GM12878 (cell line): ENCODE measurements around the gene ZNF324. TPM values are rescaled to one million over a fixed set of nuclear protein-coding genes. Genes with fewer than 3 reads are reported as not detected.

ENCODE experiments used
- ATAC-seq: fragments of 200-7000 bp; cut with Tn5 transposase; 3 replicates; pipeline ENCODE4 v1.9.1; 2020; ENCODE audit warnings: mild to moderate bottlenecking, moderate library complexity
- BruUV-seq: library from RNA; stranded (reverse); fragments of 400-500 nt; replicated peaks from 2 replicates; lab custom pipeline; 2021; lab: Mats Ljungman, UMichigan
- CTCF ChIA-PET: fragments of 300-600 bp; sonication (Branson Sonifier 250); formaldehyde crosslinking; extraction: SDS; loops from one replicate; lab custom pipeline; 2021; ENCODE audit warnings: inconsistent platforms; lab: Yijun Ruan, JAX
- POLR2A ChIA-PET: fragments of 350-600 bp; formaldehyde crosslinking; extraction: SDS; loops from one replicate; lab custom pipeline; 2021; ENCODE audit warnings: inconsistent platforms; lab: Charles Lee
- RAD21 ChIA-PET: fragments of 300-600 bp; sonication (Branson Sonifier 250); formaldehyde crosslinking; loops from one replicate; lab custom pipeline; 2023; ENCODE audit warnings: antibody characterized with exemption; ENCODE audit not compliant: unreplicated experiment; lab: Charles Lee
- SMC1A ChIA-PET: fragments of 300-600 bp; sonication (Branson Sonifier 250); formaldehyde crosslinking; loops from one replicate; lab custom pipeline; 2023; ENCODE audit not compliant: unreplicated experiment, uncharacterized antibody; lab: Charles Lee
- DNase-seq: peaks from one replicate; pipeline ENCODE4 v3.0.0-alpha.2; 2011; ENCODE audit warnings: low read depth, low spot score
- FAIRE-seq: peaks from 3 replicates; lab custom pipeline; 2011; peaks lifted over from hg19 to GRCh38; lab: Jason Lieb, UNC
- H2AFZ ChIP-seq: 2 replicates; pipeline ENCODE4 v1.6.0; 2011; ENCODE audit warnings: low read depth, low read length, control low read depth; ENCODE audit not compliant: control insufficient read depth
- H3K27ac ChIP-seq: 2 replicates; pipeline ENCODE4 v1.5.1; 2011; ENCODE audit warnings: control low read depth; ENCODE audit not compliant: control insufficient read depth, insufficient read depth
- H3K27me3 ChIP-seq, 2 experiments: replicated peaks in 1 of 2; 2 replicates each; pipeline versions ENCODE4 v1.6.0 to v1.6.1; 2011; ENCODE audit warnings: low read length in 1 of 2; ENCODE audit not compliant: control insufficient read depth in 2 of 2, insufficient read depth in 2 of 2
- H3K36me3 ChIP-seq, 2 experiments: 2 replicates each; pipeline ENCODE4 v1.5.1; 2011; ENCODE audit warnings: low read length in 1 of 2; ENCODE audit not compliant: control insufficient read depth in 2 of 2, insufficient read depth in 2 of 2
- H3K4me1 ChIP-seq: 2 replicates; pipeline ENCODE4 v1.6.1; 2011; ENCODE audit warnings: mild to moderate bottlenecking, low read length, moderate library complexity, mixed read lengths; ENCODE audit not compliant: control insufficient read depth, insufficient read depth
- H3K4me2 ChIP-seq: 2 replicates; pipeline ENCODE4 v1.6.0; 2011; ENCODE audit warnings: control low read depth; ENCODE audit not compliant: control insufficient read depth, insufficient read depth
- H3K4me3 ChIP-seq: fragments of 200-600 bp; sonication (generic); 2 replicates; pipeline ENCODE4 v1.5.1; 2016
- H3K79me2 ChIP-seq: 2 replicates; pipeline ENCODE4 v1.6.0; 2011; ENCODE audit warnings: low read length; ENCODE audit not compliant: control insufficient read depth, insufficient read depth
- H3K9ac ChIP-seq: 2 replicates; pipeline ENCODE4 v1.8.0; 2011; ENCODE audit warnings: low read length, control low read depth, mixed read lengths; ENCODE audit not compliant: control insufficient read depth, insufficient read depth
- H3K9me3 ChIP-seq: replicated peaks from 3 replicates; pipeline ENCODE4 v1.5.1; 2011; ENCODE audit warnings: mild to moderate bottlenecking, low read length; ENCODE audit not compliant: control insufficient read depth, insufficient read depth
- H4K20me1 ChIP-seq: 2 replicates; pipeline ENCODE4 v1.6.0; 2011; ENCODE audit not compliant: control insufficient read depth, insufficient read depth
- FOXK2 ChIP-seq: fragments of 450-650 bp; IDR thresholded peaks from 2 replicates; pipeline ENCODE4 v1.6.1; 2017; ENCODE audit warnings: mild to moderate bottlenecking, moderate library complexity
- KLF5 ChIP-seq: fragments of 450-650 bp; IDR thresholded peaks from 2 replicates; pipeline ENCODE4 v1.6.1; 2014; ENCODE audit warnings: mild to moderate bottlenecking; ENCODE audit not compliant: partially characterized antibody
- NR2F1 ChIP-seq: fragments of 450-650 bp; conservative IDR thresholded peaks from 2 replicates; pipeline ENCODE4 v1.6.1; 2017; ENCODE audit warnings: mild to moderate bottlenecking
- RFX5 ChIP-seq: IDR thresholded peaks from 2 replicates; pipeline ENCODE4 v1.6.1; 2011; ENCODE audit warnings: low read depth, low read length, improper control_type of control experiment
- STAT3 ChIP-seq: IDR thresholded peaks from 2 replicates; pipeline ENCODE4 v1.6.1; 2011; ENCODE audit warnings: low read depth, low read length, improper control_type of control experiment
- TCF3 ChIP-seq: IDR thresholded peaks from 2 replicates; pipeline ENCODE4 v1.6.1; 2012; ENCODE audit warnings: low read depth, mild to moderate bottlenecking, low read length, borderline replicate concordance; ENCODE audit not compliant: insufficient read depth
- WGBS: methylation state at CpG from one replicate; pipeline ENCODE4 v1.1.6; 2016; ENCODE audit warnings: low lambda C conversion rate; ENCODE audit not compliant: insufficient replicate concordance, insufficient coverage; ENCODE audit errors: missing lambda C conversion rate; 5-methylcytosine and 5-hydroxymethylcytosine counted together
- in situ Hi-C: fragments of 300-500 bp; cut with MboI; formaldehyde crosslinking; loops from 9 replicates; pipeline ENCODE4 v1.14.3; 2018; ENCODE audit warnings: mixed read lengths
- intact Hi-C: fragments of 100-400 bp; cut with micrococcal nuclease; formaldehyde crosslinking; loops from one replicate; pipeline ENCODE4 v1.14.2; 2022; ENCODE audit not compliant: unreplicated experiment
- polyA plus RNA-seq, 11 experiments: library from polyadenylated mRNA; depleted of rRNA in 4 of 11; unstranded in 6 of 11; stranded (reverse) in 5 of 11; fragments of >200 nt; fragmentation: Nextera tagmentation in 4 of 11; fragmentation: Illumina TruSeq in 1 of 11; extraction: Ambion mirVana in 4 of 11; extraction: Trizol in 1 of 11; gene quantifications; 1 replicate in 1 of 11; 2 replicates in 10 of 11; pipeline versions ENCODE4 v1.2.1 to v1.2.3, GENCODE V29; 2011 to 2016; ENCODE audit warnings: inconsistent platforms in 2 of 11, missing spikeins in 2 of 11, low read depth in 1 of 11
- total RNA-seq, 4 experiments: library from RNA; depleted of rRNA in 3 of 4; stranded (reverse); fragments of >200 nt in 3 of 4; fragmentation: Illumina TruSeq in 1 of 4; extraction: Trizol in 1 of 4; gene quantifications; 2 replicates each; pipeline versions ENCODE4 v1.2.1 to v1.2.3, GENCODE V29; 2013 to 2021
- TF ChIP-seq, protein P1 (sequence below): IDR thresholded peaks from 2 replicates; pipeline ENCODE4 v1.6.1; 2012; ENCODE audit warnings: improper control_type of control experiment, low read depth, low read length; ENCODE audit not compliant: insufficient replicate concordance
- TF ChIP-seq, protein P2 (sequence below), 3 experiments: IDR thresholded peaks in 2 of 3; conservative IDR thresholded peaks in 1 of 3; 2 replicates each; pipeline ENCODE4 v1.5.1; 2011; ENCODE audit warnings: low read depth in 3 of 3, low read length in 3 of 3, mild to moderate bottlenecking in 3 of 3, control low read depth in 2 of 3, moderate library complexity in 2 of 3, inconsistent platforms in 1 of 3, mixed read lengths in 1 of 3; ENCODE audit not compliant: control insufficient read depth in 2 of 3, insufficient read depth in 1 of 3; ENCODE audit errors: extremely low read depth in 1 of 3
- TF ChIP-seq, protein P3 (sequence below): fragments of 450-650 bp; IDR thresholded peaks from 2 replicates; pipeline ENCODE4 v1.6.1; 2017; ENCODE audit warnings: antibody characterized with exemption, mild to moderate bottlenecking, moderate library complexity

The ZNF324 gene
- total and polyA plus RNA-seq, 10 of the 15 experiments (the other 5 are each of a cell fraction or from before 2014, with no cell fraction given) = 0.71 to 13.9 (median 7.0) TPM

DNA sequence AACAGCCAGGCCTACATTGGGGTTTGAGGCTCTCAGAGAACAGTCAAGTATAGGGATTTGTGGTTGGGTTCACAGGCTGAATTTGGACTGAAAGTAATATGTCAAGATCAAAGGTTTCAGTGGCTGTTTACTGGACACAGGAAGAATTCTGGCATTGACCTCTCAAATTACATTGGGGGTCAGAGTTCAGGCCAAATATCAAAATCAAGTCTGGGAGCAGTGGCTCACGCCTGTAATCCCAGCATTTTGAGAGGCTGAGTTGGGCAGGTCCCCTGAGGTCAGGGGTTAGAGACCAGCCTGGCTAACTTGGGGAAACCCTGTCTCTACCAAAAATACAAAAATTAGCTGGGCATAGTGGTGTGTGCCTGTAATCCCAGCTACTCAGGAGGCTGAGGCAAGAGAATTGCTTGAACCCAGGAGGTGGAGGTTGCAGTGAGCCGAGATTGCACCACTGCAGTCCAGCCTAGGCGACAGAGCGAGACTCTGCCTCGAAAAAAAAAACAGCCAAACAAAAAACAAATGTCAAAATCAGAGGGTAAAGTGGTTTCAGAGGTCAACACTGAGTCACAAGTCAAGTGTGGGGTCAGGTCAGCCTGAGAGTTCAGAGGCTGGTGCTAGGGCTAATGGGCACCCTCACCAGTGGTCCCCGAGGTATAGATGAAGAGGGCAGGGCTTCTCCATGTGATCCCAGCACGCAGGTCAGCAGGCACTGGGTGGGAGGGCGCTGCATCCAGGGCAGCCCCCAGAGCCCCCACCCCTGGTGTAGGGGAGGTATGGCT is 43.4 kb downstream of the ZNF324 start:
- no peak for FAIRE-seq
- BruUV-seq = no TSS peak
- Histone ChIP-seq H3K79me2 (peaks cover 9% of the 10 kb centered on the region), H4K20me1 (no peaks in the 10 kb centered on the region), H3K4me1 (peaks cover 8% of the 10 kb centered on the region), H3K36me3 (no peaks in the 10 kb centered on the region), H2AFZ (no peak overlapping the region), H3K27ac (no peak overlapping the region), H3K9me3 (no peaks in the 10 kb centered on the region; the same call in 2 of the 3 replicates), H3K9ac (no peak overlapping the region), H3K4me3 (no peak overlapping the region), H3K4me2 (no peak overlapping the region), H3K27me3 (no peaks in the 10 kb centered on the region)
- WGBS = 59% methylated on average over 8 of the region's 8 CpGs
- DNase-seq = no peak
- intact Hi-C loops (no loop called here), in situ Hi-C loops (no loop called here)
- ATAC-seq = no peak
- POLR2A ChIA-PET = no interaction called here
- CTCF ChIA-PET = interaction anchor here (1.1 to 1.5 kb wide), 2 partner anchors 10 kb away, joined by 3 to 5 read pairs; partner anchors contain the start of gene ZBTB45
- SMC1A ChIA-PET = no interaction called here
- no peak for TF ChIP-seq KLF5
- TF ChIP-seq STAT3 = no peak
- TF ChIP-seq, protein P1, sequence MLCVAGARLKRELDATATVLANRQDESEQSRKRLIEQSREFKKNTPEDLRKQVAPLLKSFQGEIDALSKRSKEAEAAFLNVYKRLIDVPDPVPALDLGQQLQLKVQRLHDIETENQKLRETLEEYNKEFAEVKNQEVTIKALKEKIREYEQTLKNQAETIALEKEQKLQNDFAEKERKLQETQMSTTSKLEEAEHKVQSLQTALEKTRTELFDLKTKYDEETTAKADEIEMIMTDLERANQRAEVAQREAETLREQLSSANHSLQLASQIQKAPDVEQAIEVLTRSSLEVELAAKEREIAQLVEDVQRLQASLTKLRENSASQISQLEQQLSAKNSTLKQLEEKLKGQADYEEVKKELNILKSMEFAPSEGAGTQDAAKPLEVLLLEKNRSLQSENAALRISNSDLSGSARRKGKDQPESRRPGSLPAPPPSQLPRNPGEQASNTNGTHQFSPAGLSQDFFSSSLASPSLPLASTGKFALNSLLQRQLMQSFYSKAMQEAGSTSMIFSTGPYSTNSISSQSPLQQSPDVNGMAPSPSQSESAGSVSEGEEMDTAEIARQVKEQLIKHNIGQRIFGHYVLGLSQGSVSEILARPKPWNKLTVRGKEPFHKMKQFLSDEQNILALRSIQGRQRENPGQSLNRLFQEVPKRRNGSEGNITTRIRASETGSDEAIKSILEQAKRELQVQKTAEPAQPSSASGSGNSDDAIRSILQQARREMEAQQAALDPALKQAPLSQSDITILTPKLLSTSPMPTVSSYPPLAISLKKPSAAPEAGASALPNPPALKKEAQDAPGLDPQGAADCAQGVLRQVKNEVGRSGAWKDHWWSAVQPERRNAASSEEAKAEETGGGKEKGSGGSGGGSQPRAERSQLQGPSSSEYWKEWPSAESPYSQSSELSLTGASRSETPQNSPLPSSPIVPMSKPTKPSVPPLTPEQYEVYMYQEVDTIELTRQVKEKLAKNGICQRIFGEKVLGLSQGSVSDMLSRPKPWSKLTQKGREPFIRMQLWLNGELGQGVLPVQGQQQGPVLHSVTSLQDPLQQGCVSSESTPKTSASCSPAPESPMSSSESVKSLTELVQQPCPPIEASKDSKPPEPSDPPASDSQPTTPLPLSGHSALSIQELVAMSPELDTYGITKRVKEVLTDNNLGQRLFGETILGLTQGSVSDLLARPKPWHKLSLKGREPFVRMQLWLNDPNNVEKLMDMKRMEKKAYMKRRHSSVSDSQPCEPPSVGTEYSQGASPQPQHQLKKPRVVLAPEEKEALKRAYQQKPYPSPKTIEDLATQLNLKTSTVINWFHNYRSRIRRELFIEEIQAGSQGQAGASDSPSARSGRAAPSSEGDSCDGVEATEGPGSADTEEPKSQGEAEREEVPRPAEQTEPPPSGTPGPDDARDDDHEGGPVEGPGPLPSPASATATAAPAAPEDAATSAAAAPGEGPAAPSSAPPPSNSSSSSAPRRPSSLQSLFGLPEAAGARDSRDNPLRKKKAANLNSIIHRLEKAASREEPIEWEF = no peak
- TF ChIP-seq TCF3 = no peak
- TF ChIP-seq, protein P2, sequence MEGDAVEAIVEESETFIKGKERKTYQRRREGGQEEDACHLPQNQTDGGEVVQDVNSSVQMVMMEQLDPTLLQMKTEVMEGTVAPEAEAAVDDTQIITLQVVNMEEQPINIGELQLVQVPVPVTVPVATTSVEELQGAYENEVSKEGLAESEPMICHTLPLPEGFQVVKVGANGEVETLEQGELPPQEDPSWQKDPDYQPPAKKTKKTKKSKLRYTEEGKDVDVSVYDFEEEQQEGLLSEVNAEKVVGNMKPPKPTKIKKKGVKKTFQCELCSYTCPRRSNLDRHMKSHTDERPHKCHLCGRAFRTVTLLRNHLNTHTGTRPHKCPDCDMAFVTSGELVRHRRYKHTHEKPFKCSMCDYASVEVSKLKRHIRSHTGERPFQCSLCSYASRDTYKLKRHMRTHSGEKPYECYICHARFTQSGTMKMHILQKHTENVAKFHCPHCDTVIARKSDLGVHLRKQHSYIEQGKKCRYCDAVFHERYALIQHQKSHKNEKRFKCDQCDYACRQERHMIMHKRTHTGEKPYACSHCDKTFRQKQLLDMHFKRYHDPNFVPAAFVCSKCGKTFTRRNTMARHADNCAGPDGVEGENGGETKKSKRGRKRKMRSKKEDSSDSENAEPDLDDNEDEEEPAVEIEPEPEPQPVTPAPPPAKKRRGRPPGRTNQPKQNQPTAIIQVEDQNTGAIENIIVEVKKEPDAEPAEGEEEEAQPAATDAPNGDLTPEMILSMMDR (IDR thresholded peaks at IDR 0.05 in 2 of 3, conservative IDR thresholded peaks at IDR 0.05 in 1 of 3; ENCODE audit: control insufficient read depth in 2 of 3, extremely low read depth in 1 of 3, insufficient read depth in 1 of 3, low read depth in 3 of 3, low read length in 3 of 3) = no peak
- 0 out of 2 replicates have a peak, but pooled peaks have one; percentile 14 for TF ChIP-seq NR2F1
- TF ChIP-seq RFX5 = no peak
- TF ChIP-seq, protein P3, sequence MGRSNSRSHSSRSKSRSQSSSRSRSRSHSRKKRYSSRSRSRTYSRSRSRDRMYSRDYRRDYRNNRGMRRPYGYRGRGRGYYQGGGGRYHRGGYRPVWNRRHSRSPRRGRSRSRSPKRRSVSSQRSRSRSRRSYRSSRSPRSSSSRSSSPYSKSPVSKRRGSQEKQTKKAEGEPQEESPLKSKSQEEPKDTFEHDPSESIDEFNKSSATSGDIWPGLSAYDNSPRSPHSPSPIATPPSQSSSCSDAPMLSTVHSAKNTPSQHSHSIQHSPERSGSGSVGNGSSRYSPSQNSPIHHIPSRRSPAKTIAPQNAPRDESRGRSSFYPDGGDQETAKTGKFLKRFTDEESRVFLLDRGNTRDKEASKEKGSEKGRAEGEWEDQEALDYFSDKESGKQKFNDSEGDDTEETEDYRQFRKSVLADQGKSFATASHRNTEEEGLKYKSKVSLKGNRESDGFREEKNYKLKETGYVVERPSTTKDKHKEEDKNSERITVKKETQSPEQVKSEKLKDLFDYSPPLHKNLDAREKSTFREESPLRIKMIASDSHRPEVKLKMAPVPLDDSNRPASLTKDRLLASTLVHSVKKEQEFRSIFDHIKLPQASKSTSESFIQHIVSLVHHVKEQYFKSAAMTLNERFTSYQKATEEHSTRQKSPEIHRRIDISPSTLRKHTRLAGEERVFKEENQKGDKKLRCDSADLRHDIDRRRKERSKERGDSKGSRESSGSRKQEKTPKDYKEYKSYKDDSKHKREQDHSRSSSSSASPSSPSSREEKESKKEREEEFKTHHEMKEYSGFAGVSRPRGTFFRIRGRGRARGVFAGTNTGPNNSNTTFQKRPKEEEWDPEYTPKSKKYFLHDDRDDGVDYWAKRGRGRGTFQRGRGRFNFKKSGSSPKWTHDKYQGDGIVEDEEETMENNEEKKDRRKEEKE = no peak
- TF ChIP-seq FOXK2 = no peak
- RAD21 ChIA-PET = no interaction called here
